NT2/D1 (cell line): ENCODE data around the gene ETFA.

ENCODE experiments used
- DNase-seq: peaks from one replicate; pipeline ENCODE4 v3.0.0-alpha.2; 2011; ENCODE audit warnings: low read depth, low spot score
- H3K27me3 ChIP-seq: 2 replicates; pipeline ENCODE4 v1.6.0; 2011; ENCODE audit warnings: mild to moderate bottlenecking; ENCODE audit not compliant: insufficient read length, insufficient read depth
- H3K36me3 ChIP-seq: 2 replicates; pipeline ENCODE4 v1.6.1; 2011; ENCODE audit warnings: mild to moderate bottlenecking, low read length, mixed read lengths; ENCODE audit not compliant: insufficient read depth, insufficient read length
- H3K4me1 ChIP-seq: 2 replicates; pipeline ENCODE4 v1.5.1; 2011; ENCODE audit not compliant: insufficient read depth, insufficient read length
- H3K4me3 ChIP-seq: 2 replicates; pipeline ENCODE4 v1.5.1; 2011; ENCODE audit warnings: low read depth; ENCODE audit not compliant: insufficient read length
- H3K9ac ChIP-seq: 2 replicates; pipeline ENCODE4 v1.6.0; 2011; ENCODE audit warnings: low read depth; ENCODE audit not compliant: insufficient read length
- H3K9me3 ChIP-seq: 2 replicates; pipeline ENCODE4 v1.5.1; 2011; ENCODE audit warnings: mild to moderate bottlenecking, low read length; ENCODE audit not compliant: insufficient read depth
- SUZ12 ChIP-seq: IDR thresholded peaks from 2 replicates; pipeline ENCODE4 v1.6.1; 2011; ENCODE audit not compliant: insufficient read length, insufficient read depth; ENCODE audit errors: extremely low read depth
- YY1 ChIP-seq: IDR thresholded peaks from 2 replicates; pipeline ENCODE4 v1.6.1; 2011; ENCODE audit not compliant: insufficient read length, insufficient read depth
- ZNF274 ChIP-seq: IDR thresholded peaks from 2 replicates; pipeline ENCODE4 v1.6.1; 2011; ENCODE audit warnings: mild to moderate bottlenecking, low read depth, low read length

The ETFA gene

DNA sequence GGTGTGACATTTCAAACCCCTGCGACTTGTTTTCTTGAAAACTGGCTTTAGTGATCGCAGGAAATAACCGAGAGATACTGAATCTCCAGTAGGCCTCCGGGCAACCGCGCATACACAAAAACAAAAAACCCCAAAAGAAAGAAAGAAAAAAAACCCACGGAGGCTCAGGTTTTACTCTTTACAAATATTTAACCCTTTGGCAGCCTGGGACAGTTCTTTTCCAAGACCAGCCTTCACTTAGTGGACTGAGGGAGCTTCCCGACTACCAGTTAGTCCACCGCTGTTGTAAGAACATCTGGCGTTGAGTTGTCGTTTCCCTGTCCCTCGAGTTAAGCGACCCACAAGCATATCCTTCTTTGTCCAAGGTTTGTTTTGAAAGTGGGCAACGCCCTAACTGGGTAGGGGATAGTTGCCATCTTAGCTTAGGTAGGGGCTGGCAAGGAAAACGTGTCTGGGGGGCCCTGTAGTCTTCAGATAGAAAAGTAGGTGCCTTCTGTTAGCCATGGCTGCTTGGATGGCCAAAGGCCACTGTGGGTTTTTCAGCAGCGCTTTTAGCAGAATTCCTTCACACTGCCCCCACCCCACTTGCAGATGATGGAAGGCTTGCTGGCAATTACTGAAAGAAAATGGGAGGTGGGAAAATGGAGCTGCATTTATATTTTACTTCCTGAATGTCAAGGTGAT lies 32.2 kb upstream of the ETFA start:
- no peak for DNase-seq
- TF ChIP-seq YY1 (no peak), SUZ12 (no peak), ZNF274 (no peak)
- H3K36me3 ChIP-seq: no peaks in the 10 kb centered on the region
- H3K9me3 ChIP-seq: peaks cover 8% of the 10 kb centered on the region; the same call in 1 of the 2 replicates
- H3K4me3 ChIP-seq: no peak overlapping the region
- H3K27me3 ChIP-seq: peaks cover 100% of the 10 kb centered on the region
- H3K4me1 ChIP-seq: peaks cover 10% of the 10 kb centered on the region
- no peak overlapping the region for H3K9ac ChIP-seq

GRCh38 chr15:76342382-76343201 lies 31.3 kb upstream of the ETFA start:
- Histone ChIP-seq H3K9me3 (peaks cover 8% of the 10 kb centered on the region; the same call in 1 of the 2 replicates), H3K9ac (no peak overlapping the region), H3K27me3 (peaks cover 100% of the 10 kb centered on the region), H3K4me1 (peaks cover 17% of the 10 kb centered on the region), H3K4me3 (peak overlapping the region; percentile 21), H3K36me3 (no peaks in the 10 kb centered on the region)
- no peak for DNase-seq
- TF ChIP-seq SUZ12 (peak; percentile 5), ZNF274 (no peak)

- Histone ChIP-seq H3K4me3 (no peak overlapping the region), H3K36me3 (no peaks in the 10 kb centered on the region), H3K27me3 (peaks cover 100% of the 10 kb centered on the region), H3K4me1 (peaks cover 21% of the 10 kb centered on the region), H3K9me3 (peaks cover 8% of the 10 kb centered on the region; the same call in 1 of the 2 replicates), H3K9ac (no peak overlapping the region)
- no peak for DNase-seq
- no peak for TF ChIP-seq SUZ12
- TF ChIP-seq ZNF274: no peak
- TF ChIP-seq YY1: no peak
These were observed 30.8 kb upstream of the ETFA start for GRCh38 chr15:76342058-76342381.

DNA sequence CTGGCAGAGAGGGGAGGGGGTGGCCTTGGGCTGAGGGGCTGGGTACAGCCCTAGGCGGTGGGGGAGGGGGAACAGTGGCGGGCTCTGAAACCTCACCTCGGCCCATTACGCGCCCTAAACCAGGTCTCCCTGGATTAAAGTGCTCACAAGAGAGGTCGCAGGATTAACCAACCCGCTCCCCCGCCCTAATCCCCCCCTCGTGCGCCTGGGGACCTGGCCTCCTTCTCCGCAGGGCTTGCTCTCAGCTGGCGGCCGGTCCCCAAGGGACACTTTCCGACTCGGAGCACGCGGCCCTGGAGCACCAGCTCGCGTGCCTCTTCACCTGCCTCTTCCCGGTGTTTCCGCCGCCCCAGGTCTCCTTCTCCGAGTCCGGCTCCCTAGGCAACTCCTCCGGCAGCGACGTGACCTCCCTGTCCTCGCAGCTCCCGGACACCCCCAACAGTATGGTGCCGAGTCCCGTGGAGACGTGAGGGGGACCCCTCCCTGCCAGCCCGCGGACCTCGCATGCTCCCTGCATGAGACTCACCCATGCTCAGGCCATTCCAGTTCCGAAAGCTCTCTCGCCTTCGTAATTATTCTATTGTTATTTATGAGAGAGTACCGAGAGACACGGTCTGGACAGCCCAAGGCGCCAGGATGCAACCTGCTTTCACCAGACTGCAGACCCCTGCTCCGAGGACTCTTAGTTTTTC lies 30.2 kb upstream of the ETFA start:
- Histone ChIP-seq H3K9ac (peak overlapping the region; percentile 58), H3K9me3 (peaks cover 8% of the 10 kb centered on the region; the same call in 1 of the 2 replicates), H3K27me3 (peaks cover 100% of the 10 kb centered on the region), H3K4me3 (peak overlapping the region; percentile 42), H3K4me1 (peaks cover 21% of the 10 kb centered on the region), H3K36me3 (no peaks in the 10 kb centered on the region)
- DNase-seq: no peak
- TF ChIP-seq SUZ12 (peak; percentile 54), YY1 (no peak)

GRCh38 chr15:76340803-76341365 lies 29.6 kb upstream of the ETFA start:
- Histone ChIP-seq H3K27me3 (peaks cover 100% of the 10 kb centered on the region), H3K36me3 (no peaks in the 10 kb centered on the region), H3K4me1 (peaks cover 21% of the 10 kb centered on the region), H3K9me3 (peaks cover 8% of the 10 kb centered on the region; the same call in 1 of the 2 replicates), H3K9ac (peak overlapping the region; percentile 58), H3K4me3 (peak overlapping the region; percentile 42)
- TF ChIP-seq SUZ12 (peak; percentile 81), YY1 (peak; percentile 8), ZNF274 (no peak)
- DNase-seq: no peak

GRCh38 chr15:76340198-76340802 lies 29.0 kb upstream of the ETFA start:
- H3K9me3 ChIP-seq: peaks cover 8% of the 10 kb centered on the region; the same call in 1 of the 2 replicates
- peak overlapping the region; percentile 42 for H3K4me3 ChIP-seq
- peaks cover 21% of the 10 kb centered on the region for H3K4me1 ChIP-seq
- DNase-seq: no peak
- TF ChIP-seq YY1 (no peak), SUZ12 (peak; percentile 98)
- peaks cover 100% of the 10 kb centered on the region for H3K27me3 ChIP-seq
- no peaks in the 10 kb centered on the region for H3K36me3 ChIP-seq
- H3K9ac ChIP-seq: peak overlapping the region; percentile 58
